NCI-H146 treated with DMSO at 0.1 percent for 48 hours (cell line): ENCODE results near the gene CASP9.

ENCODE experiments used
- DNase-seq: peaks from one replicate; lab custom pipeline; 2025; ENCODE audit not compliant: unreplicated experiment; lab: John Stamatoyannopoulos, UW

Gene CASP9

DNA sequence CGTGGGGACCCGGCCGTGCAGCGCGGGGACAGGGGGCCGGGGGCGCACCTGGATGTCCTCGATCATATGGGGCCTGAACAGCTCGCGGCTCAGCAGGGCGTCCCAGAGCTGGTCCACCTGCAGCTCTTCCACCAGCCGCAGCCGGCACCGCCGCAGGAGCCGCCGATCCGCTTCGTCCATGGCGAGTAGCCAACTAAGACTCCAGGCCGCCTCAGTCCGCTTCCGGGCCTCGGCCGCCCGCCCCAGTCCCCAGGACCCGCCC lies at the start of gene CASP9:
CASP9 (minus strand) TSS at position 195 of the 262 bp plus-strand sequence; CDS start at position 180, 15 bp downstream.
- no peak for DNase-seq

- no peak for DNase-seq
These were observed 49.5 kb upstream of the CASP9 start for GRCh38 chr1:15573477-15573876.

DNA sequence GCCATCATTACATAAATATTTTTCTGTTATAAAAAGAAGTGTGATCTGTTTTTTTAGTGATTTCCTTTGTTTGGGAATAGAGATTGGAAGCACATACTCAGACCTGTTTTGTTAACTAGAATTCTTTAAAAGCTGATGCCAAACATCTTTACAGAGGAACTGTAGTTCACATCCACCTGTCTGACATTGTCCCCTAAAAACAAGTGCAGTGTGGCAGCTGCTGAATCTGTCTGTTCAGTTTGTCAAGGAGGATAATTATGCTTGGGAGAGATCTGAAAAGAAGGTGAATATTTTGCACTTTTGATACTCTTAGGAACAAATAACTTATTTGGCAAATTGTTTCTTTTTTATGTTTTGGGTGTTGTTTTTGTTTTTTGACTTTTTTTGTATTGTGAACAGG lies 47.3 kb upstream of the CASP9 start:
- no peak for DNase-seq

DNA sequence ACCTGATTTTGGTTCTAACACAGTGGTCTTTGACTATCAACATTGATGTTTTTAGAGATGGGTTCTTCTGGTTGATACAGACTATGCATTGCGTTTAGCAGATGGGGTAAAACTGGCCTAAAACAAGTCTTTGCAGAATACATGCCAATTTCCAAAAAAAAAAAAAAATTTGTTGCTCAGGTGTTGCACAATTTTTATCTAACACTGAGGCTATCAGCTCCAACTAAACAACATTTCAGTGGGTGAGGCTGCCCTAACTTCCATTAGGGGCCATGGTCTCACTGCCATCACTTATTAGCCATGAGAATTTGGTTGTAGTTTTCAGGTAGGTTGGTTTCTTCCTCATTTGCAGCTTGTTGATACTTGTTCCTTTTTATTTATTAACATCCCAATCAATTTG lies 46.8 kb upstream of the CASP9 start:
- DNase-seq, result no peak

GRCh38 chr1:15568387-15569073 lies 44.5 kb upstream of the CASP9 start:
- no peak for DNase-seq

DNA sequence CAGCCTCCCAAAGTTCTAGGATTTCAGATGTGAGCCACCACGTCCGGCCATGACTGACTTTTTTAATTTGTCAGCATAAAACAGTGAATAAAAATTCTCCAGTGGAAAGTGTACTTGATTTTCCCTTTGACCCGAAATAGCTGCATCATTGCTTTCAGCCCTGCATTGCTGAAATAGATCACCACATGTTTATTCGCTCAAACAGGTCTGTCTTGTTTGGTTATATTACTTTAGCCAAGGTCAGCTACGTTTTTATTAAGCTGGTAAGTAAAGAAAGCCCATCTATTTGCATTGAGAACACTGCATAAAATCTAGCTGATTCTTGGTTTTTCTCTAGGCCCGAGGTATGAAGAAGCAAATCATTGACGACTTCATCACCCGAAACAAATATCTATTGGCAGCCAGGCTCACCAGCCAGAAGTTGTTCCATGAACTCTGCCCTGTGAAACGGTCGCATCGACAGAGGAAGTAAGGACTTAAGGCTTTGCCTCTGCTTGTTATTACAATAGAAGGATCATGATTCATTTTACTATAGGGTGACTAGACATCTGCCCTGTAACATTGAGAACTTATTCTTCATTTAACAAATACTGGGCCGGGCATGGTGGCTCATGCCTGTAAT lies 35.3 kb upstream of the CASP9 start:
- DNase-seq, result no peak

DNA sequence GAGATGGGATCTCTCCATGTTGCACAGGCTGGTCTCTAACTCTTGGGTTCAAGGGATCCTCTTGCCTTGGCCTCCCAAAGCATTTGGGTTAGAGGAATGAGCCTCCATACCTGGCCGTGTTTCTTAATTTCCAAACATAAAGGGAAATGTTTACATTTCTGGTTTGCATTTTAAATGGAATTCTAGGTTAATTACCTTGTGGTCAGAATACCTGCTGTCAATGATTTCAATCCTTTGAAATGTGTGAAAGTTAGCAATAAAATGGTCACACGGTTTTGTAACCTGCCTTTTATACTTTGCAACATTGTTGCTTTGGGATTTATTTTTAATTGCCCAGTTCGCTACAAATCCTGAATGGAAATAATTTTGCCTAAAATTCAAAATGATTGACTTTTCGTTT lies 34.5 kb upstream of the CASP9 start:
- no peak for DNase-seq

DNA sequence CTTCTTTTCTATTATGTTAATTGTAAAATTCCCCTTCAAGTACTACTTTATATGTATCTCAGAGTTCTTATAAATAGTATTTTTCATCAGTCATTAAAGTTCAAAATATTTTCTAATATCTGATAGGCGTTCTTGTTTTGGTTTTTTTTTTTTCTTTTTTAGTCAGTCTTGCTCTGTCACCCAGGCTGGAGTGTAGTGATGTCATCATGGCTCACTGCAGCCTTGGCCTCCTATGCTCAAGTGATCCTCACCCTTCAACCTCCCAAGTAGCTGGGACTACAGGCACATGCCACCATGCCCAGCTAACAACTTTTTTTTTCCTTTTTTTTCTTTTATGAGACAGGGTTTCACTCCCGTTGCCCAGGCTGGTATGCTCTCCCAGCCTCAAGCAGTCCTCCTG lies 33.6 kb upstream of the CASP9 start:
- no peak for DNase-seq

- no peak for DNase-seq
These were observed 33.0 kb upstream of the CASP9 start for GRCh38 chr1:15557008-15557407.

GRCh38 chr1:15550573-15550972 lies 26.6 kb upstream of the CASP9 start:
- DNase-seq, result no peak

GRCh38 chr1:15546641-15547040 lies 22.6 kb upstream of the CASP9 start:
- no peak for DNase-seq

GRCh38 chr1:15543589-15544568 lies 19.9 kb upstream of the CASP9 start:
- DNase-seq, result no peak

DNA sequence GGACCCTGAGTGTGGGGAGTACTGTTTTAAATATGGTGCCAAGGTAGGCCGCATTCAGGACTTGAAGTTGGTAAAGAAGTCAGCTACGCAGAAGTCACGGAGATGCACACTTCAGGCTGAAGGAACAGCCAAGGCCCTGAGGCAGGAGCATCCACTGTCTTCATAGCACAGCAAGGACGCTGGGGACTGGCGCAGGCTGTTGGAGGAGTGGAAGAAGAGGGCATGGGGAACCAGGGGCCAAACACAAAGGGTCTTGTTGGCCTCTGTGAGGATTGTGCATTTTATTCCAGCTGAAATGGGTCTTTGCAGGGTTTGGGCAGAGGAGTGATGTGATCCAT lies 19.2 kb upstream of the CASP9 start:
- no peak for DNase-seq

DNA sequence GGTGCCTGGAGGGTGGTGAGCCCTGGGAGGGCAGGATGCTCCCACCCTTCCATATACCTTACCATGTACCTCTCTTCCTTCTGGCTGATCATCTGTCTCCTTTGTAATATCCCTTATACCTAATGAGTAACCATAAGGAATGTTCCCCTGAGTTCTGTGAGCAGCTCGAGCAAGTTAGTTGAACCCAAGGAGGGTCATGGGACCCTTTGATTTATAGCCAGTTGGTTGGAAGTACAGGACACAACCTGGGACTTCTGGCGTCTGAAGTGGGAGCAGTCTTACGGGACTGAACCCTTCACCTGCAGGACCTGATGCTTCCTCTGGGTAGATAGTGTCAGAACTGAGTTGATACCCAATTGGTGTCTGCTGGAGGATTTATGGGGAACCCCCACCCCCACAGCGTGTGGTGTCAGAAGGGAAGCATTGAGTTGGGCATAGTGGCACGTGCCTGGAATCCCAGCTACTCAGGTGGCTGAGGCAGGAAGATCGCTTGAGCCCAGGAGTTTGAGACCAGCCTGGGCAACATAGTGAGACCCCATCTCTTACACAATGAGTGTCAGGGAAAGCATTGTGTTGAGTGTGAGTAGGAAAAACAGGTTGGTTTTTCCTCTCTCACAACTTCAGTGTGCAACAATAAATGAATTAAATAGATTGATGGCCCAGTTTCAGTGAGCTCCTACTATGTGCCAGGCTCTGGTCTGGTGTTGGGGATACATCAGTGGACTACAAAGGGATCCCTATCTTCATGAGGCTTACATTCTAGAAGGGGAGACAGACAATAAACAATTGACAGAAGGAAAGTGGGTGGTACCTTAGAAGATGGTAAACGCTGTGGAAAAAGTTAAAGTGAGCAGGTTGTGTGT lies 18.6 kb upstream of the CASP9 start:
- DNase-seq, result no peak

- no peak for DNase-seq
These were observed 17.3 kb upstream of the CASP9 start for GRCh38 chr1:15541231-15541792.

GRCh38 chr1:15540186-15540585 lies 16.2 kb upstream of the CASP9 start:
- no peak for DNase-seq

DNA sequence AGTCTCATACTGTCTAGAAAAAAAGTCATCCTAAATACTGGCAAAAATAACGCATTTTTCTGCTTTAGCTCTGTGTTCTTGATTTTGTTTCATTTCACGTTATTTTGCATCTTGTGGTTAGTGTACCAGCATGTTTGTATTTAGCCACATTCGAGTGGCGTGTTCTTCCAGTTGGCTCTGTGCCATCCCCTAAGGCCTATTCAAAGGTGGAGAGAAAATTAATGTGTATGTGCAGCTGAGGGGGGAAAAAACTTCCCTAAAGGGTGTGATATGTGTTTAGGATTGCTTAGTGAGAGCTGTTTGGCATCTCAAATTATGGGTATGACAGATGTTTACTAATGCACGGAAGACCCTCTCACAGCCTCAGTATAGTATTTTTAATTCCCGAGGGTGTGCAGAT lies 14.8 kb upstream of the CASP9 start:
- no peak for DNase-seq

DNA sequence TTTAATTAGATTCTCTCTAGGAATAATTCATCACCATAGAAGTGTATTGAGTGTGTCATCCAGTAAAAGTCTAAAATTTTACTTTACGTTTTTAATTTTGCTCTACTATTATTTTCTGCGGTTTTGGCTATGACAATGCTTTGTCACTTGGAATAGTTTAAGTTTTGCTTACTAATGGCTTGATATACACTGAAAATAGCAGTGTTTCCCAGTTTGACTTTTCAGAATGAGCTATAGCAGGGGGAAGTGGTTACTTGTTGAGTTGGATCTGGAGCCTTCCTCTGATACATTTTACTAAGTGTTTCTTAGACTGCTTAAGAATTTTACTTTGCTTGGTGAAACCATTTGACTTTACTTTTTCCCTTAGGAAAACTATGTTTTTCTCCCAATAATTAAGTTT lies 7.7 kb upstream of the CASP9 start:
- DNase-seq, result no peak

GRCh38 chr1:15531003-15531402 lies 7.0 kb upstream of the CASP9 start:
- no peak for DNase-seq

DNA sequence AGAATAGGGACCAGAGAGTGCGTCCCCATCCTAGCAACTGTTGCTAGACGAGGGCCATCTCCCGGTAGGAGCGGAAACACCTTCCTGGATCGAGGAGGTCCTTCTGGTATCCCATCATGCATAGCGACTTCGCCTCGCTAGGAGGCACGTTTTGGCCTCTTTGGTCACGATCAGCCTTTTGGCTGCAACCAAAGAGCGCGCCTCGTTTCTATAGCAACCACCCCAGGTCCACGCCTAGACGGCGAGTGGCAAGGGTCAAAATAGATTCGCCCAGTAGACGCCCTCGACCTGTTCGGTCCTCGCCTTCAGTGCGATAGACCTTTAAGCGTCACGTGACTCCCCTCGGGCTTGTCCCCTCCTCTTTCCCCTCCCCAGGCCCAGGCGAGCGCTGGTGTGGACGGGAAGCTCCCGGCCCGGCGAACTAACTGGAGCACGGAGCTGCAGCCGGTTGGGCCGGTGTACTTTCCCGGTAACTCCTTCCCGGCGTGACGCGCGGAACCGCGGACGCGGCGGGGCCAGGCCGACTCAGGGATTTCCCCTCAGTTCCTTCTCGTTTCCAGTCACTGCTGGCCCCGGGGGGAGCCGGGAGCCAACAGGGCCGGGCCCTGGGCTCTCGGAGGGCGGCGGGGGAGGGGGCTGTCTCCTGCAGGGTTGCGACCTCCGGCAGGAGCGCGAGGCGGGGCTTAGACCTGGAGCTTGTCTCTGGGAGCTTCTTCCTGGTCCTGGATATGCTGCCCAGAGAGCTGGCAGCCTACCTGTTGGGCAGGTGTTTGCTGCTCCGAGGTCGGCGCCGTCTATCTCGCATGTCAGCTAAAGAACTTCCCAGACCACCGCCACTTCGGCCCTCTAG lies 2.7 kb upstream of the CASP9 start, which contains the start of gene DNAJC16:
DNAJC16 (plus strand) TSS at position 359 of the 850 bp plus-strand sequence. CDS start 2,258 bp downstream, outside the sequence.
- DNase-seq, result peak; percentile 95
